Prostate gland (tissue), 2 donors: ENCODE measurements around the gene TYW1B.
"Not testable (repeated sequence)": the region's sequence is repeated elsewhere in the genome, so short reads cannot be mapped to it uniquely, and the experiment has no call there.

Experiments
- POLR2A ChIP-seq: fragments of 450-650 bp; IDR thresholded peaks from one replicate; pipeline ENCODE4 v1.6.1; 2016; ENCODE audit warnings: antibody characterized with exemption, mild to moderate bottlenecking
- POLR2AphosphoS5 ChIP-seq: sonication (generic); formaldehyde crosslinking; IDR thresholded peaks from one replicate; pipeline ENCODE4 v1.6.1; 2017; ENCODE audit warnings: antibody characterized with exemption
- TF ChIP-seq, protein P1 (sequence below), 4 experiments: fragments of 200-600 bp in 2 of 4; fragments of 450-650 bp in 2 of 4; sonication (generic) in 2 of 4; IDR thresholded peaks; 1 replicate in 3 of 4; 2 replicates in 1 of 4; pipeline ENCODE4 v1.5.1; 2016 to 2019; ENCODE audit warnings: antibody characterized with exemption in 4 of 4, mild to moderate bottlenecking in 2 of 4, moderate library complexity in 2 of 4

DNA sequence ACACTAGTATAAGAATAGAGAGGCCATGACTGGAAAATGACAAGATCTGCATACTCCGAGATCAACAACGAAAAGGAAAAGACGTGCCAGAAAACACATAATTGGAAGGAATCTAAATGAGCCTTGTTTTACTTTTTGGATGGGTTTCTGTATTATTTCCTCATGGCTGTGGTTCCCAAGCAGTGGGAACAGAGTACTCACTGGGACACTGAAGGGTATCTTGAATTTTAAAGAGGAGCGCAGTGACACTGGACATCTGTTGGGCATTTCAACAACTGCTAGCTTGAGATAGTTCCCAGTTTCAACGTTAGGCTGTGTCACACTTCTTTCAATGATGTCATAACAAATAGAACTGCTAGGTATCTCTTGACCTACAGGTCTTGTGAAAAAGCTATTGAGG, 218.2 kb downstream of the TYW1B start:
- TF ChIP-seq POLR2AphosphoS5, POLR2A: not testable (repeated sequence)
- TF ChIP-seq, protein P1, sequence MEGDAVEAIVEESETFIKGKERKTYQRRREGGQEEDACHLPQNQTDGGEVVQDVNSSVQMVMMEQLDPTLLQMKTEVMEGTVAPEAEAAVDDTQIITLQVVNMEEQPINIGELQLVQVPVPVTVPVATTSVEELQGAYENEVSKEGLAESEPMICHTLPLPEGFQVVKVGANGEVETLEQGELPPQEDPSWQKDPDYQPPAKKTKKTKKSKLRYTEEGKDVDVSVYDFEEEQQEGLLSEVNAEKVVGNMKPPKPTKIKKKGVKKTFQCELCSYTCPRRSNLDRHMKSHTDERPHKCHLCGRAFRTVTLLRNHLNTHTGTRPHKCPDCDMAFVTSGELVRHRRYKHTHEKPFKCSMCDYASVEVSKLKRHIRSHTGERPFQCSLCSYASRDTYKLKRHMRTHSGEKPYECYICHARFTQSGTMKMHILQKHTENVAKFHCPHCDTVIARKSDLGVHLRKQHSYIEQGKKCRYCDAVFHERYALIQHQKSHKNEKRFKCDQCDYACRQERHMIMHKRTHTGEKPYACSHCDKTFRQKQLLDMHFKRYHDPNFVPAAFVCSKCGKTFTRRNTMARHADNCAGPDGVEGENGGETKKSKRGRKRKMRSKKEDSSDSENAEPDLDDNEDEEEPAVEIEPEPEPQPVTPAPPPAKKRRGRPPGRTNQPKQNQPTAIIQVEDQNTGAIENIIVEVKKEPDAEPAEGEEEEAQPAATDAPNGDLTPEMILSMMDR (IDR thresholded peaks at IDR 0.05) = not testable (repeated sequence)
